ENCODE measurements around the gene EML5.

EML5 gene

GRCh38 chr14:88599761-88600439 lies 192.9 kb downstream of the EML5 start:
- Histone ChIP-seq H3K9ac (ENCODE audit: low read length) (no peak overlapping the region), H3K4me1 (ENCODE audit: control insufficient read depth, insufficient read depth, low read length) (no peaks in the 10 kb centered on the region), H3K27me3 (ENCODE audit: control insufficient read depth, insufficient read depth, low read length) (no peaks in the 10 kb centered on the region), H3K27ac (ENCODE audit: low read depth, low read length) (no peak overlapping the region), H3K36me3 (ENCODE audit: control insufficient read depth, insufficient read depth, low read length) (peaks cover 36% of the 10 kb centered on the region), H3K4me3 (ENCODE audit: low read length) (no peak overlapping the region)

- H3K27me3 ChIP-seq (ENCODE audit: control insufficient read depth, insufficient read depth, low read length): no peaks in the 10 kb centered on the region
- no peaks in the 10 kb centered on the region for H3K4me1 ChIP-seq (ENCODE audit: control insufficient read depth, insufficient read depth, low read length)
- no peak overlapping the region for H3K27ac ChIP-seq (ENCODE audit: low read depth, low read length)
- no peak overlapping the region for H3K4me3 ChIP-seq (ENCODE audit: low read length)
- peaks cover 35% of the 10 kb centered on the region for H3K36me3 ChIP-seq (ENCODE audit: control insufficient read depth, insufficient read depth, low read length)
- H3K9ac ChIP-seq (ENCODE audit: low read length): no peak overlapping the region
These were observed 193.4 kb downstream of the EML5 start for GRCh38 chr14:88599326-88599725.

- no peak overlapping the region for H3K27ac ChIP-seq (ENCODE audit: low read depth, low read length)
- no peaks in the 10 kb centered on the region for H3K27me3 ChIP-seq (ENCODE audit: control insufficient read depth, insufficient read depth, low read length)
- H3K4me1 ChIP-seq (ENCODE audit: control insufficient read depth, insufficient read depth, low read length): no peaks in the 10 kb centered on the region
- no peak overlapping the region for H3K9ac ChIP-seq (ENCODE audit: low read length)
- no peak overlapping the region for H3K4me3 ChIP-seq (ENCODE audit: low read length)
- H3K36me3 ChIP-seq (ENCODE audit: control insufficient read depth, insufficient read depth, low read length): peaks cover 29% of the 10 kb centered on the region
These were observed 194.6 kb downstream of the EML5 start for GRCh38 chr14:88598097-88598675.

GRCh38 chr14:88597601-88598000 lies 195.2 kb downstream of the EML5 start:
- Histone ChIP-seq H3K36me3 (ENCODE audit: control insufficient read depth, insufficient read depth, low read length) (peaks cover 25% of the 10 kb centered on the region), H3K27me3 (ENCODE audit: control insufficient read depth, insufficient read depth, low read length) (no peaks in the 10 kb centered on the region), H3K27ac (ENCODE audit: low read depth, low read length) (no peak overlapping the region), H3K9ac (ENCODE audit: low read length) (no peak overlapping the region), H3K4me1 (ENCODE audit: control insufficient read depth, insufficient read depth, low read length) (no peaks in the 10 kb centered on the region), H3K4me3 (ENCODE audit: low read length) (no peak overlapping the region)

GRCh38 chr14:88597038-88597437 lies 195.7 kb downstream of the EML5 start:
- no peaks in the 10 kb centered on the region for H3K4me1 ChIP-seq (ENCODE audit: control insufficient read depth, insufficient read depth, low read length)
- H3K27me3 ChIP-seq (ENCODE audit: control insufficient read depth, insufficient read depth, low read length): no peaks in the 10 kb centered on the region
- H3K9ac ChIP-seq (ENCODE audit: low read length): no peak overlapping the region
- peaks cover 22% of the 10 kb centered on the region for H3K36me3 ChIP-seq (ENCODE audit: control insufficient read depth, insufficient read depth, low read length)
- H3K27ac ChIP-seq (ENCODE audit: low read depth, low read length): no peak overlapping the region
- no peak overlapping the region for H3K4me3 ChIP-seq (ENCODE audit: low read length)

GRCh38 chr14:88592031-88592430 lies 200.7 kb downstream of the EML5 start:
- H3K4me1 ChIP-seq (ENCODE audit: control insufficient read depth, insufficient read depth, low read length): no peaks in the 10 kb centered on the region
- no peak overlapping the region for H3K27ac ChIP-seq (ENCODE audit: low read depth, low read length)
- peaks cover 8% of the 10 kb centered on the region for H3K36me3 ChIP-seq (ENCODE audit: control insufficient read depth, insufficient read depth, low read length)
- no peak overlapping the region for H3K4me3 ChIP-seq (ENCODE audit: low read length)
- no peak overlapping the region for H3K9ac ChIP-seq (ENCODE audit: low read length)
- H3K27me3 ChIP-seq (ENCODE audit: control insufficient read depth, insufficient read depth, low read length): no peaks in the 10 kb centered on the region

GRCh38 chr14:88590173-88590572 lies 202.6 kb downstream of the EML5 start:
- Histone ChIP-seq H3K4me3 (ENCODE audit: low read length) (no peak overlapping the region), H3K36me3 (ENCODE audit: control insufficient read depth, insufficient read depth, low read length) (peaks cover 9% of the 10 kb centered on the region), H3K27me3 (ENCODE audit: control insufficient read depth, insufficient read depth, low read length) (no peaks in the 10 kb centered on the region), H3K4me1 (ENCODE audit: control insufficient read depth, insufficient read depth, low read length) (no peaks in the 10 kb centered on the region), H3K27ac (ENCODE audit: low read depth, low read length) (no peak overlapping the region), H3K9ac (ENCODE audit: low read length) (no peak overlapping the region)

GRCh38 chr14:88588081-88588480 lies 204.7 kb downstream of the EML5 start:
- Histone ChIP-seq H3K27me3 (ENCODE audit: control insufficient read depth, insufficient read depth, low read length) (no peaks in the 10 kb centered on the region), H3K36me3 (ENCODE audit: control insufficient read depth, insufficient read depth, low read length) (peaks cover 9% of the 10 kb centered on the region), H3K9ac (ENCODE audit: low read length) (no peak overlapping the region), H3K4me3 (ENCODE audit: low read length) (no peak overlapping the region), H3K4me1 (ENCODE audit: control insufficient read depth, insufficient read depth, low read length) (no peaks in the 10 kb centered on the region), H3K27ac (ENCODE audit: low read depth, low read length) (no peak overlapping the region)

- peaks cover 10% of the 10 kb centered on the region for H3K36me3 ChIP-seq (ENCODE audit: control insufficient read depth, insufficient read depth, low read length)
- no peak overlapping the region for H3K27ac ChIP-seq (ENCODE audit: low read depth, low read length)
- no peak overlapping the region for H3K9ac ChIP-seq (ENCODE audit: low read length)
- H3K27me3 ChIP-seq (ENCODE audit: control insufficient read depth, insufficient read depth, low read length): no peaks in the 10 kb centered on the region
- no peaks in the 10 kb centered on the region for H3K4me1 ChIP-seq (ENCODE audit: control insufficient read depth, insufficient read depth, low read length)
- H3K4me3 ChIP-seq (ENCODE audit: low read length): no peak overlapping the region
These were observed 208.3 kb downstream of the EML5 start for GRCh38 chr14:88584451-88584850.

GRCh38 chr14:88576222-88576621 lies 216.5 kb downstream of the EML5 start:
- peaks cover 35% of the 10 kb centered on the region for H3K36me3 ChIP-seq (ENCODE audit: control insufficient read depth, insufficient read depth, low read length)
- H3K4me1 ChIP-seq (ENCODE audit: control insufficient read depth, insufficient read depth, low read length): no peaks in the 10 kb centered on the region
- H3K9ac ChIP-seq (ENCODE audit: low read length): no peak overlapping the region
- H3K27me3 ChIP-seq (ENCODE audit: control insufficient read depth, insufficient read depth, low read length): no peaks in the 10 kb centered on the region
- H3K27ac ChIP-seq (ENCODE audit: low read depth, low read length): no peak overlapping the region
- H3K4me3 ChIP-seq (ENCODE audit: low read length): no peak overlapping the region

- no peaks in the 10 kb centered on the region for H3K4me1 ChIP-seq (ENCODE audit: control insufficient read depth, insufficient read depth, low read length)
- no peak overlapping the region for H3K4me3 ChIP-seq (ENCODE audit: low read length)
- H3K9ac ChIP-seq (ENCODE audit: low read length): no peak overlapping the region
- no peaks in the 10 kb centered on the region for H3K27me3 ChIP-seq (ENCODE audit: control insufficient read depth, insufficient read depth, low read length)
- H3K36me3 ChIP-seq (ENCODE audit: control insufficient read depth, insufficient read depth, low read length): peaks cover 32% of the 10 kb centered on the region
- no peak overlapping the region for H3K27ac ChIP-seq (ENCODE audit: low read depth, low read length)
These were observed 220.6 kb downstream of the EML5 start for GRCh38 chr14:88572117-88572516.

GRCh38 chr14:88568196-88568595 lies 224.6 kb downstream of the EML5 start:
- Histone ChIP-seq H3K4me3 (ENCODE audit: low read length) (no peak overlapping the region), H3K9ac (ENCODE audit: low read length) (no peak overlapping the region), H3K36me3 (ENCODE audit: control insufficient read depth, insufficient read depth, low read length) (peaks cover 17% of the 10 kb centered on the region), H3K27ac (ENCODE audit: low read depth, low read length) (no peak overlapping the region), H3K27me3 (ENCODE audit: control insufficient read depth, insufficient read depth, low read length) (no peaks in the 10 kb centered on the region), H3K4me1 (ENCODE audit: control insufficient read depth, insufficient read depth, low read length) (peaks cover 2% of the 10 kb centered on the region)

- Histone ChIP-seq H3K4me3 (ENCODE audit: low read length) (no peak overlapping the region), H3K9ac (ENCODE audit: low read length) (no peak overlapping the region), H3K27me3 (ENCODE audit: control insufficient read depth, insufficient read depth, low read length) (no peaks in the 10 kb centered on the region), H3K4me1 (ENCODE audit: control insufficient read depth, insufficient read depth, low read length) (peaks cover 6% of the 10 kb centered on the region), H3K36me3 (ENCODE audit: control insufficient read depth, insufficient read depth, low read length) (peaks cover 7% of the 10 kb centered on the region), H3K27ac (ENCODE audit: low read depth, low read length) (no peak overlapping the region)
These were observed 227.3 kb downstream of the EML5 start for GRCh38 chr14:88565427-88565826.

All from rectal smooth muscle tissue (tissue), 1 donor.